ENCODE data around the gene GJA8.
"Not testable (repeated sequence)": the region's sequence is repeated elsewhere in the genome, so short reads cannot be mapped to it uniquely, and the experiment has no call there.

The GJA8 gene

DNA sequence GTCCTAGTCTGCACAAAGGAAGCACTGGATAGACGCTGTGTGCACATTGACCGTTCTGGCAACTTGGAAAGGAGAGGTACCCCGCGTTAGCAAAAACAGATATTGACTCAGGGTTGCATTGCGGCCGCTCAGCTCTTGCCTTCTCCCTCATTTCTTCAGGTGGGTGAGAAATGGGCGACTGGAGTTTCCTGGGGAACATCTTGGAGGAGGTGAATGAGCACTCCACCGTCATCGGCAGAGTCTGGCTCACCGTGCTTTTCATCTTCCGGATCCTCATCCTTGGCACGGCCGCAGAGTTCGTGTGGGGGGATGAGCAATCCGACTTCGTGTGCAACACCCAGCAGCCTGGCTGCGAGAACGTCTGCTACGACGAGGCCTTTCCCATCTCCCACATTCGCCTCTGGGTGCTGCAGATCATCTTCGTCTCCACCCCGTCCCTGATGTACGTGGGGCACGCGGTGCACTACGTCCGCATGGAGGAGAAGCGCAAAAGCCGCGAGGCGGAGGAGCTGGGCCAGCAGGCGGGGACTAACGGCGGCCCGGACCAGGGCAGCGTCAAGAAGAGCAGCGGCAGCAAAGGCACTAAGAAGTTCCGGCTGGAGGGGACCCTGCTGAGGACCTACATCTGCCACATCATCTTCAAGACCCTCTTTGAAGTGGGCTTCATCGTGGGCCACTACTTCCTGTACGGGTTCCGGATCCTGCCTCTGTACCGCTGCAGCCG is 5.4 kb downstream of the GJA8 start:
- no peak overlapping the region for H3K27ac ChIP-seq
- TF ChIP-seq, protein P1, sequence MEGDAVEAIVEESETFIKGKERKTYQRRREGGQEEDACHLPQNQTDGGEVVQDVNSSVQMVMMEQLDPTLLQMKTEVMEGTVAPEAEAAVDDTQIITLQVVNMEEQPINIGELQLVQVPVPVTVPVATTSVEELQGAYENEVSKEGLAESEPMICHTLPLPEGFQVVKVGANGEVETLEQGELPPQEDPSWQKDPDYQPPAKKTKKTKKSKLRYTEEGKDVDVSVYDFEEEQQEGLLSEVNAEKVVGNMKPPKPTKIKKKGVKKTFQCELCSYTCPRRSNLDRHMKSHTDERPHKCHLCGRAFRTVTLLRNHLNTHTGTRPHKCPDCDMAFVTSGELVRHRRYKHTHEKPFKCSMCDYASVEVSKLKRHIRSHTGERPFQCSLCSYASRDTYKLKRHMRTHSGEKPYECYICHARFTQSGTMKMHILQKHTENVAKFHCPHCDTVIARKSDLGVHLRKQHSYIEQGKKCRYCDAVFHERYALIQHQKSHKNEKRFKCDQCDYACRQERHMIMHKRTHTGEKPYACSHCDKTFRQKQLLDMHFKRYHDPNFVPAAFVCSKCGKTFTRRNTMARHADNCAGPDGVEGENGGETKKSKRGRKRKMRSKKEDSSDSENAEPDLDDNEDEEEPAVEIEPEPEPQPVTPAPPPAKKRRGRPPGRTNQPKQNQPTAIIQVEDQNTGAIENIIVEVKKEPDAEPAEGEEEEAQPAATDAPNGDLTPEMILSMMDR (conservative IDR thresholded peaks at IDR 0.05): no peak
- no peak for TF ChIP-seq ZFX (IDR thresholded peaks at IDR 0.05)

DNA sequence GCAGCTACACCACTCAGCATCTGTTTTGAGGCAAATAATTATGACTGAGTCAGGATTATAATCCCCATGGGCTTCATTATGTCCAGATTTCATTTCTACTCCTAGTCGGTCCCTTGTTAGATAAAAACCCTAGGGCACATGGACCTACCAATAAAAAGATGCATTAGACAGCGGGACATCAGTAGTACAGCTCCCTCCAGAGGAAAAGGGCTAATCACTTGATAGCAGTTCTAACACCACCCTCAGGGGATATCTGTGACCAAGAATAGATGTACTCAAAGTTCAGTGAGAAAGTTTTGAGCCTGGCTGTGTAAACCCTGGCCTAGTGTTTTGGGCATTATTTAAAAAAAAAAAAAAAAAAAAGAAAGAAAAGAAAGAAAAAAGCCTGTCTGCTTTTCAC is 10.0 kb downstream of the GJA8 start:
- TF ChIP-seq, protein P1 (conservative IDR thresholded peaks at IDR 0.05): no peak
- TF ChIP-seq ZFX (IDR thresholded peaks at IDR 0.05): no peak
- H3K27ac ChIP-seq: no peak overlapping the region

DNA sequence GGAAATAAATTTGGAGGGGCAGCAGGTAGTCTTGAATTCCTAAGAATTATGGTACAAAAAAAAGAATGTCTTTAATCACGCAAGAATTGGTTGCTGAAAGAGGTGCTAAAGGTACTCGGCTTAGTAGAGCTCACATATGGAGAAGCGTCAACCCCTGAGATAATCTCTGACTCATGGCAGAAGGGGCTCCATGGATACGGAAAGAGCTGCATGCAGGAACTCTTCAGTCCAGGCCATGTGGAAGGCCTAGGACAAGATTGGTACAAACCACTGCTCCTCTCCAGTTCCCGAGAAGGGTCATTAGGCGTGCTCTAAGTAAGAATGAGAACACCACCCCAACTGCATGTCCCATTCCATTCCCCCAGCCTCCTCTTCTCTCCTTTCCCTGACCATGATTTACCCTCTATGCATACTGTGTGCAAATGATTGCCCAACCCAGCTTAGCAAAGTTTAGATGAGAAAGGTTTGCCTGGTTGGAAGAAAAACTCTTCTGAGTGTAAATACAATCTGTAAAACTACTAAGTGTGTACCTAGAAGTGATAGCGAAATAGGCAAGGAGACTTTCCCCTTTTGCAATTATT is 10.9 kb downstream of the GJA8 start:
- no peak for TF ChIP-seq ZFX (IDR thresholded peaks at IDR 0.05)
- TF ChIP-seq, protein P1 (conservative IDR thresholded peaks at IDR 0.05): no peak
- no peak overlapping the region for H3K27ac ChIP-seq

DNA sequence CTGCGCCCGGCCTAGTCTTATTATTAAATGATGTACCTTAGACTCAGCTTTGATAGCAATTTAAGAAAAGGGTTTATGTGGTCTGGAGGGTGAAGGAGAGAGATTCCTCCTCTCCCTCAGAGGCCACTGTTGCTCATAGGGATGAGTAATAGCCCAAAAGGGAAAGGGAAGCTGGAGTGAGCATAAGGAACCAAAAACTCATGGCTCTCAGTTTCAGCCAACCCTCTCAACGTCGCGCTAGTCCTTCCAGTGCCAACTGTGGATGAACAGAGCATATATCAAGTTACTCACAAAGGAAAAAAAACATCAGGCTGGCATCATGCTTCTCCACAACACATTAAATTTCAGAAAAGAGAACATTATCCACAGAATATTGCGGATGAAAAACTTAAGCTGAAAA is 17.3 kb downstream of the GJA8 start:
- no peak overlapping the region for H3K27ac ChIP-seq
- no peak for TF ChIP-seq ZFX (IDR thresholded peaks at IDR 0.05)
- TF ChIP-seq, protein P1 (conservative IDR thresholded peaks at IDR 0.05): no peak

DNA sequence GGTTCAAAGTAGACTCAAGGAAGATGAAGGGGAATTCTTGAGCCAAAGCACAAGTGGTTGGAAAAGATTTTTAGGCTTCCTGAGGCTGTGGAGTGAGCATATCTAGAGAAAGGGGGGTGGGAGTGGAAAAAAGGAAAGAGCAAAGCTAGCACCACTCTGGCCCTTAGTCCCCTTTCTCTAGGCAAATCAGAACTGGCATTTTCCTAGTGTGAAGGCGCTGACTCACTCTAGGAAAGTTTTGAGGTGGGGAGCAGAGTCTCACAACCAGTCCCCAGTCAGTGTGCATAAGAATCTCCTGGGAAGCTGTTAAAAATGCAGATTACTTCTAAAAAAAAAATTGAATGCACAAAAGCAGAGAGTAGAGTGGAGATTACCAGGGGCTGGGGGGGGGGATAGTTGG is 22.2 kb downstream of the GJA8 start:
- no peak overlapping the region for H3K27ac ChIP-seq
- no peak for TF ChIP-seq ZFX (IDR thresholded peaks at IDR 0.05)
- TF ChIP-seq, protein P1 (conservative IDR thresholded peaks at IDR 0.05): no peak

DNA sequence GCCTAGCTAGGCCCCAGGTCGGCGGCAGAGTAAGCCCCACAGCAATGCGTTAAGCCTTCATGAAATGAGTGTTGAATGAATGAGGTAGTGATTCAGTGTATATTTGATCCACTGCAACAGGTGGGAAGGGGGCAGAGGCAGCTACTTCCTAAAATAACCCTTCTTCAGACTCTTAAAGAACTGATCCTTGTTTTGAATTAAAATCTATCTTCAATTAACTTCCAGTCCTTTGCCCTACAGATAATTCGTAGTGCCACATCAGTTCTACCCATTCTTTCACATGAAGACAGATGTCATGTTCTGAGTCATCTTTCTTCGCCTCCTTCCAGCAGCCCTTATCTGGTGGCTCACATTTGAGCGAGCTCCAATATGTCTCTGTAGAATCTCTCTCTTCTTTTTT is 24.6 kb downstream of the GJA8 start:
- not testable (repeated sequence) for H3K27ac ChIP-seq

DNA sequence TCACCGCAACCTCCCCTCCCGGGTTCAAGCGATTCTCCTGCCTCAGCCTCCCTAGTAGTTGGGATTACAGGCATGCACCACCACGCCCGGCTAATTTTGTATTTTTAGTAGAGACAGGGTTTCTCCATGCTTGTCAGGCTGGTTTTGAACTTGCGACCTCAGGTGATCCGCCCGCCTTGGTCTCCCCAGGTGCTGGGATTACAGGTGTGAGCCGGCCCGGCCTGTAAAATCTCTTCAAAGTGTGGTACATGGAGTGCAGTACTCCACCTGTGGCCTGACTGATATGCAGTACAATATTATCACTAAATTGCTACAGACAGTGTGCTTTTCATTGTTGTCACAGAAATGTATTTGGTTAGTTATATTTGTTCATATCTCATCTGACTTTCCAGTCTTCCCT is 25.1 kb downstream of the GJA8 start:
- H3K27ac ChIP-seq: not testable (repeated sequence)

DNA sequence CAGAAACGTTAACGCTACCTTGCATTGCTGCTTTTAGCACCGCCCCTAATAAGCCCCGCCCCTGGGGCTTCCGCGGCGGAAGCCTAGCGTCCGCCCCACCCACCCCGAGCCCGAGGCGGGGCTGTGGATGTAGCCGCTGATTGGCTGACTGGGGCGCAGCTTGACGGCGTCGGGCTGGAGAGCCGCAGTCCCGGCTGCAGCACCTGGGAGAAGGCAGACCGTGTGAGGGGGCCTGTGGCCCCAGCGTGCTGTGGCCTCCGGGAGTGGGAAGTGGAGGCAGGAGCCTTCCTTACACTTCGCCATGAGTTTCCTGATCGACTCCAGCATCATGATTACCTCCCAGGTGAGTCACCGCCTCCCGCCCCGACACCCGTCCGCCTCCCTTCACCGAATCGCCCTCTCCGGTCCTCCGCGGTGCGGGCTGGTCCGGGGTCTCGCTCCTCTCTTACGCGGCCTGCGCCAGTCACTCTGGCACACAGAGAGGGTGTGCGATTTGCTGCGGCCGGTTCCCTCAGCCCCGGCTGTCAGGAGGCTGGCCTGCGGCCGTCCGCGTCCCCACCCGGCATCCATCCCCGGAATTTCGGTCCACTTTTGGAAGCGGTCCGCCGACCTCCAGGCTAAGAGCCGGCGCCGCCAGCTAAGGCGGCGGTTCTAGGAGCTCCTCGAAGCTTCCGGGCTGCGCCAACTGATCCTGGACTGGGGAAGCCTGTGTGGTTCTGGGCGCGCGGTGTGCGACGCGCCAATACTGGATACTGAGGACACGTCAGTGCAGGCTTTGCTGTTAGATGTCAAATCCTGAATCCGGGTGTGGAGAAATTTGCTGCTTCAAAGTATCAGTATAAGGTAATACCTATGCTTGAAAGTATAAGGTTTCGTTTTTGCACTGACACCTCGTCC is 25.9 kb downstream of the GJA8 start, which contains the start of gene GPR89B:
Gene GPR89B (plus strand): TSS at position 185 of the 897 bp plus-strand sequence. CDS start 117 bp downstream, at position 302.
- H3K27ac ChIP-seq: peak within 1 kb of the TSS; percentile 83

DNA sequence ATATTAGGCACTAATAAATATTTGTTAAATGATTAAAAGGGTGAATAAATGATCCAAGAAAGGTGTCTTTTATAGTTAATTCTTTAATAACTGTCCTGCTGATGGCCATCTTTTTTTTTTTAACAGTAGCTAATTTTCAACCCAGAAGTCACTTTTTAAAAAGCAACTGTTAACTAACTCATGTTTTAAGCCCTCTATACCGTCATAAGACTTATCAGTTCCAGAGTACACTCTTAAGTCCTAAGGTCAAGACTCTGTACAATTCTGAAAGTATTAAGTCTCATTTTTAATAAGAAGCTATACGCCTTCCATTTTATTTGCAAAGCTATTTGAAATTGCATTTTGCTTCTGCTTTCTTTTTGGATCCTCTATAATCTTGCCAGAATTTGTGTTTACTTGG is 28.5 kb downstream of the GJA8 start:
- H3K27ac ChIP-seq: not testable (repeated sequence)

DNA sequence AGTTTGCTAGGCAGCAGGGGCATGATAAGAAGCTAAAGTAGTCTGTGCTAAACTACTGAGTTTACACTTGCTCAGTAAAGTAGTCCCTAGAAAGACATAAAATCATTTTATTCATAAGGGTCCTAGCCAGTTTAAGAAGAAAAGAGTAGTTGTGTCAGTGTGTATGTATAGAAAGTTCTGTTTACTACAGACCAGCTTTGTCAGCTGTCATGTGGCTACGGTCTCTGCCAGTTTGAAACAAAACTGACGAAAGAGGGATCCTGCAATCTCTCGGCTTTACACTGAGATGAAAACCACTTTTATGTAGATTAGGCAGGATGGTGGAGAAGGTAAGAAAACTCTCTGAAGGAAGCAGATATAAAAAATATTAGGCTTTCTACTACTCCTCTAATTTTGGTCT is 32.7 kb downstream of the GJA8 start:
- not testable (repeated sequence) for H3K27ac ChIP-seq

DNA sequence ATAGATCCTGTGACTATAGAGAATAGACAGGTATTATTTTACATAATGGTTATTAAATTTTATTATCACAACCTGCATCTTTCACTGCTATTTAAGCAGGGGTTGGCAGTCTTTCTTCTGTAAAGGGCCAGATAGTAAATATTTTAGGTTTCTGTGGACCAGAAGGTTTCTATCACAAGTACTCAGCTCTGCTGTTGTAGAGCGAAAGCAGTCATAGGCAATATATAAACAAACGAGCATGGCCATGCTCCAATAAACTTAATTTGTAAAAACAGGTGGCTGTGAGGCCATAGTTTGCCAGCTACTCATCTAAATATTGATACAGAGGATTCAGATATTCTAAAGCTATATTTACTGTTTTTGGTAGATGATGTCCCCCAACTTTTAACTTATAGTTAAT is 37.9 kb downstream of the GJA8 start:
- H3K27ac ChIP-seq: not testable (repeated sequence)

DNA sequence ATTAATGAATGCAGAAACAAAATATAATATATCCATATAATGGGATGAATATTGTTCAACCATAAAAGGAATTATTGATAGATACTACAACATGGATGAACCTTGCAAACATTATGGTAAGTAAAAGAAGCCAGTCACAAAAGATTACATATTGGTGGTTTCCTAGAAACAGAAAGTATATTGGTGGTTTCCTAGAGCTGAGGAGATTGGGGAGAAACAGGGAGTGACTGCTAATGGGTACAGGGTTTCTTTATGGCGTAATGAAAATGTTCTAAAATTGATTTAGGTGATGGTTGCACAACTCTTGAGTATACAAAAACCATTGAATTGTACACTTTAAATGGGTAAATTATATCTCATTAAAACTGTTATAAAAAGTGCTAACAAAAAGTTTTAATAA is 40.0 kb downstream of the GJA8 start:
- H3K27ac ChIP-seq: not testable (repeated sequence)

DNA sequence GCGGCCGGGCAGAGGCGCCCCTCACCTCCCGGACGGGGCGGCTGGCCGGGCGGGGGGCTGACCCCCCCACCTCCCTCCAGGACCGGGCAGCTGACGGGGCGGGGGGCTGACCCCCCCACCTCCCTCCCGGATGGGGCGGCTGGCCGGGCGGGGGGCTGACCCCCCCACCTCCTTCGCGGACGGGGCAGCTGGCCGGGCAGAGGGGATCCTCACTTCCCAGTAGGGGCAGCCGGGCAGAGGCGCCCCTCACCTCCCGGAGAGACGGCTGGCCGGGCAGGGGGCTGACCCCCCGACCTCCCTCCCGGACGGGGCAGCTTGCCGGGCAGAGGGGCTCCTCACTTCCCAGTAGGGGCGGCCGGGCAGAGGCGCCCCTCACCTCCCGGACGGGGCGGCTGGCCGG is 46.9 kb downstream of the GJA8 start:
- H3K27ac ChIP-seq: not testable (repeated sequence)

All from C4-2B (cell line).